GM18867 (cell line): ENCODE data around the gene PARD6A.

Experiments
- ATAC-seq: cut with Tn5 transposase; IDR thresholded peaks from one replicate; pipeline ENCODE4 v1.9.1; 2021; ENCODE audit warnings: mild to moderate bottlenecking, moderate library complexity; ENCODE audit not compliant: unreplicated experiment

PARD6A gene

GRCh38 chr16:67666032-67666551 lies 5.3 kb downstream of the PARD6A start:
- ATAC-seq = no peak

GRCh38 chr16:67666559-67667452 lies 6.0 kb downstream of the PARD6A start, which contains the start of the genes C16orf86 and ENKD1:
Gene C16orf86 (plus strand): TSS chr16:67666814. CDS start chr16:67666971, 157 bp downstream.
Gene ENKD1 (minus strand): TSS chr16:67666750. CDS start chr16:67666442, 308 bp downstream.
- ATAC-seq = peak; percentile 59

GRCh38 chr16:67667453-67667816 lies 6.7 kb downstream of the PARD6A start:
- ATAC-seq = no peak

DNA sequence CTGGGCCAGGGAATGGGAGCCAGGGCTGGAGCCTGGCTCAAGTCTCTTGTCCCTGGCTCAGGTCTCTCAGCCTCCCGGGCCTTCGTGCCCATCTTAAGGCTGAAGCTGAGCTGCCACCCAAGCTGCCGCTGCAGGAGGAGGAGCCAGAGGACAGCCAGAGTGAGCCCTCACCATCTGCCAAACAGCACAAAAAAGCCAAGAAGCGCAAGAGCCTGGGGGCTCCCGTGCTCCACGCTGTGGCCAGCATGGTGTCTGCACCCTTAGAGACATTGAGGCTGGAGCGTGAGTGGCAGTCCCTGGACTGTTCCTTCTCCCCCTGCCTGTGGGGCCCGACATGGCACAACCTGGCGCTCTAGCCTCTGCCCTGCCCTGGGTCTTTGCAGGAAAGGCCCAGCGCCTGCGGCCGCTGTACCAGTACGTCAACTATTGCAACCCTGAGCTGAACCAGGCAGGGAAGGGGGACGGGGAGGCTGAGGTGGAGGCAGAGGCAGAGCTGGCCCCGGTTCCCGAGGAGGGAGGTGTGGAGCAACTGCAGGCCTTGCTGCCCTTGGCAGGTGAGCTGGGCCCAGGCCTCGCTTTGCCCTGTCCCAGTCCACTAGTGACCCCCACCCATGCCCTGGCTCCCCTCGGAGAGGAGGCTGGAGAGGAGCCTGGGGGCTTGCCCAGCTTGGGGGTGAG lies 7.2 kb downstream of the PARD6A start:
- ATAC-seq = peak; percentile 62

GRCh38 chr16:67668495-67669157 lies 7.9 kb downstream of the PARD6A start:
- no peak for ATAC-seq

DNA sequence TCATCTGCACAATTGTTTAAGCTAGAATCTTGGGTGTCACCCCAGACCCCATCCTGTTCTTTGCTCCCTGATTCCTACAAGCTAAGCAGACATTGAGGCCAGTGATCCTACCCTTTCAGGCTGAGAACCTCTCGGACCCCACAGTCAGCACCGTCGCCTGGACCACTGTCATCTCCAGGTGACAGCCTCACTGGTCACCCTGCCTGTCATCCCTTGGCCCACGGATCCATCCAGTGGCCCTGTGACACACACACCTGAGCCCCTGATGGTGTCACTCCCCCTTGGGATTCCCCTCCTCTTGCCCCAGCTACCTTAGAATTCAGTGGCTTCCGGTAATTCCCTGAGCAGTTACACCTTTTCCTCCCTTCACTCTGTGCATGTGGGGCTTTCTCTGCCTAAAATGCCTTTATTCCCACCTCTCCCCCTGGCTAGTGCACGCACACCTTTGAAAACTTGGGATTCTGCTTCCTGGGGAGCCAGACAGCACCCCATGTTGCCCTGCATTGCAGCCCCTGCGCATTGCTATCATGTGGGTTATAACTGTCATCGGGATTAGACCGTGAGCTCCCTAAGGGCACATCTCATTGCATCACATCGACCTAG lies 8.8 kb downstream of the PARD6A start:
- no peak for ATAC-seq

DNA sequence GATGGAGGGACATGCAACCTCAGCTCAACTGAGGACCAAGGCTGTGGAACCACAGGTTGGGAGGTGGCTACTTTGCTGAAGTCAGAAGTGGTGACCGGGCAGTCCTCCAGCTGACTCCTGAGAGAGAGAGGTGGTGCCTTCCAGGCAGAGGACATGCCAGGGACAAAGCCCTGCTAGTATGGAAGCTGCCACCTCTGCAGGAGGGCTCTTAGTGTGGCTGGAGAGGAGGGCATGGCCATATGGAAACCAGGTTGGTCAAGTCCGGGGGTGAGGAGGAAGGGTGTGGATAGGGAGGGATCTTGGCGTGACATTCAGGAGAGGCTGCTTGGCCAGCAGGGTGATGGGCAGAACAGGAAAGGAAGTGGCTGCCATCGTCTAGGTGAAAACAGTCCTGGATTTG lies 11.5 kb downstream of the PARD6A start:
- no peak for ATAC-seq

- ATAC-seq = no peak
Measured at GRCh38 chr16:67672739-67673662, 12.2 kb downstream of the PARD6A start.

GRCh38 chr16:67673712-67674580 lies 13.2 kb downstream of the PARD6A start:
- no peak for ATAC-seq

DNA sequence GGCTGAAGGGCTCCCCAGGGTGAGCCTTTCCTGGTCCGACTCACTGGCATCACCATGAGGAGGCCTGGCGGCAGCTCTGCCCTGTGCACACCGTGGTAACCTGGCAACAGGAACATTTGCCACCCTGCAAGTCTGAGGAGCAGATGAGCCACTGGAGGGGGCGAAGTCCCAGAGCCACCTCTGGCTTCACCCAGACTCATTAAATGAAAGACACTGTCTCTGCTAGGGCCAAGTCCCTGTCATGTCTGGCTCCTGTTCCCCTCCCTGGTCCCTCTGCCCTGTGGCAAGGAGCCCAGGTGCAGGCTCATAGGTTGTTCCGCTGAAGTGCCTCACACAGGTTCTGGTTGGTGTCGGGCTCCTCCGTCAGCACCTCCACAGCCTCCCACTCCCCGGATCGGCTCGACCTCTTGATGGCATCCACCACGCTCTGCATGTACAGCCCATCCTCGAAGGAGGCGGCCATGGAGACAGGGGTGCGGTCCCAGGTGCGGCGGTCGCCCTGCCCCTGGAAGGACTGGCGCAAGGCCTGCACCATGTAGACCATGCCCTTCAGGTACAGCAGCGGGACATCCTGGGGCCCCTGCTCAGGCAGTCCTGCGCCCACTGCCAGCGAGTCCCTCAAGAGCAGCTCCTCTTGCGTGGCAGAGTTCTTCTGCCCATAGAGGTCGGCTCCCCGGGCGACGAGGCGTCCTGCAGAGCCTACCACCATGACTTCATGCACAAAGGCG lies 14.3 kb downstream of the PARD6A start:
- ATAC-seq = no peak

- ATAC-seq = no peak
Measured at GRCh38 chr16:67675579-67675935, 14.8 kb downstream of the PARD6A start.

GRCh38 chr16:67675999-67676398 lies 15.2 kb downstream of the PARD6A start:
- ATAC-seq = no peak

- no peak for ATAC-seq
Measured at GRCh38 chr16:67676516-67676915, 15.8 kb downstream of the PARD6A start.

- no peak for ATAC-seq
Measured at GRCh38 chr16:67676939-67677338, 16.2 kb downstream of the PARD6A start.

GRCh38 chr16:67677712-67678111 lies 17.0 kb downstream of the PARD6A start:
- ATAC-seq = no peak

DNA sequence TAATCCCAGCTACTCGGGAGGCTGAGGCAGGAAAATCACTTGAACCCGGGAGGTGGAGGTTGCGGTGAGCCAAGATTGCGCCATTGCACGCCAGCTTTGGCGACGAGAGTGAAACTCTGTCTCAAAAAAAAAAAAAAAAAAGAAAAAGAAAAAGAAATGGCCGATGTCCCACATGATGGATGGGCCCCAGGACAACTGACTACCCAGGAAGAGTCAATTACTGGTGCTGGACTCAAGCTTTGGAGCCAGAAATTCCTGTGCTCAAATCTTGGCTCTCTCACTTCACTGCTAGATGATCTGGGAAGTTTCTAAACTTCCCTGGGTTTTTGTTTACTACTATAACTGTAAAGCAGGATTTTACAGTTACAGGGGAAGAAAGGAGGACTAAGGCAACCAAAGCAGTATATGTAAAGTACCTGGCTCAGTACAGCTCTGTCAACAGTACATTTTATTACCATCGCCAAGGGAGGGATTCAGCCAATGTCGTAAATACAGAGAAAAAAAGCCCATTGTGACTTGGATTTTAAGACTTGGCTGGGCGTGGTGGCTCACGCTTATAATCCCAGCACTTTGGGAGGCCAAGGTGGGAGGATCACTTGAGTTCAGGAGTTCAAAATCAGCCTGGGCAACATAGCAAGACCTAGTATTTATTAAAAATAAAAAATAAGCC lies 17.7 kb downstream of the PARD6A start:
- no peak for ATAC-seq
